Measurements from ENCODE around the gene TTLL10.

Gene TTLL10

GRCh38 chr1:1210726-1211540, 37.3 kb downstream of the TTLL10 start:
- no peak for DNase-seq

GRCh38 chr1:1211541-1212441, 38.1 kb downstream of the TTLL10 start:
- DNase-seq, result no peak

- peak; percentile 68 for DNase-seq
Measured at GRCh38 chr1:1212780-1213344, 39.2 kb downstream of the TTLL10 start.

- no peak for DNase-seq
Measured at GRCh38 chr1:1213345-1214265, 39.9 kb downstream of the TTLL10 start, which contains the start of gene TNFRSF4. TNFRSF4 (minus strand) TSS chr1:1214153; CDS start chr1:1214127, 26 bp downstream.

- no peak for DNase-seq
Measured at GRCh38 chr1:1215080-1215676, 41.5 kb downstream of the TTLL10 start.

- no peak for DNase-seq
Measured at GRCh38 chr1:1215881-1216605, 42.4 kb downstream of the TTLL10 start.

- DNase-seq, result no peak
Measured at GRCh38 chr1:1216770-1217620, 43.3 kb downstream of the TTLL10 start.

GRCh38 chr1:1217621-1218523, 44.2 kb downstream of the TTLL10 start:
- DNase-seq, result no peak

GRCh38 chr1:1218524-1219200, 45.0 kb downstream of the TTLL10 start:
- DNase-seq, result no peak

- DNase-seq, result no peak
Measured at GRCh38 chr1:1219341-1219740, 45.7 kb downstream of the TTLL10 start.

- no peak for DNase-seq
Measured at GRCh38 chr1:1220197-1220596, 46.5 kb downstream of the TTLL10 start.

- DNase-seq, result no peak
Measured at GRCh38 chr1:1221887-1222574, 48.4 kb downstream of the TTLL10 start.

GRCh38 chr1:1222575-1223225, 49.0 kb downstream of the TTLL10 start:
- no peak for DNase-seq

GRCh38 chr1:1223321-1223720, 49.6 kb downstream of the TTLL10 start:
- no peak for DNase-seq

GRCh38 chr1:1223891-1224290, 50.2 kb downstream of the TTLL10 start:
- no peak for DNase-seq

GRCh38 chr1:1225238-1225845, 51.7 kb downstream of the TTLL10 start:
- no peak for DNase-seq

- DNase-seq, result no peak
Measured at GRCh38 chr1:1225913-1226312, 52.2 kb downstream of the TTLL10 start.
